SU-DHL-6 (cell line): ENCODE measurements around the gene HCST.

Source experiments
- H2AFZ ChIP-seq: fragments of 200-600 bp; sonication (generic); 2 replicates; pipeline ENCODE4 v1.6.1; 2014; ENCODE audit warnings: low read depth, mild to moderate bottlenecking, moderate library complexity, mixed read lengths, antibody characterized with exemption, low read length; ENCODE audit not compliant: severe bottlenecking
- H3F3A ChIP-seq: fragments of 200-600 bp; shearing (Covaris generic); 2 replicates; pipeline ENCODE4 v1.6.0; 2016; ENCODE audit warnings: antibody characterized with exemption, mild to moderate bottlenecking; ENCODE audit not compliant: insufficient read depth
- H3K27ac ChIP-seq: fragments of 200-600 bp; sonication (generic); 2 replicates; pipeline ENCODE4 v1.5.1; 2016; ENCODE audit warnings: low read depth, mild to moderate bottlenecking, low read length, moderate library complexity, mixed read lengths
- H3K27me3 ChIP-seq: fragments of 200-600 bp; sonication (generic), shearing (Covaris generic); 2 replicates; pipeline ENCODE4 v1.6.0; 2014; ENCODE audit warnings: mild to moderate bottlenecking, low read length
- H3K36me3 ChIP-seq: fragments of 200-600 bp; sonication (generic); 2 replicates; pipeline ENCODE4 v1.6.1; 2014; ENCODE audit warnings: mild to moderate bottlenecking, low read length, mixed read lengths
- H3K4me2 ChIP-seq: fragments of 300-600, 200-600 bp; shearing (Covaris generic), sonication (generic); 2 replicates; pipeline ENCODE4 v1.6.0; 2014; ENCODE audit warnings: low read length, low read depth, mild to moderate bottlenecking; ENCODE audit not compliant: poor library complexity, severe bottlenecking
- H3K4me3 ChIP-seq: fragments of 200-600 bp; sonication (generic); 2 replicates; pipeline ENCODE4 v1.5.1; 2014; ENCODE audit warnings: antibody characterized with exemption, low read length, mild to moderate bottlenecking, mixed read lengths; ENCODE audit not compliant: insufficient read depth, poor library complexity, severe bottlenecking
- H3K79me2 ChIP-seq: fragments of 200-600 bp; sonication (generic); 2 replicates; pipeline ENCODE4 v1.6.1; 2014; ENCODE audit warnings: mild to moderate bottlenecking, low read length, moderate library complexity; ENCODE audit not compliant: insufficient read depth
- H3K9ac ChIP-seq: fragments of 200-600 bp; sonication (generic); 2 replicates; pipeline ENCODE4 v1.7.0; 2014; ENCODE audit warnings: mild to moderate bottlenecking, low read length
- H3K9me2 ChIP-seq: fragments of 200-600 bp; sonication (generic); replicated peaks from 2 replicates; pipeline ENCODE4 v1.6.1; 2014; ENCODE audit warnings: low read length; ENCODE audit not compliant: insufficient read depth
- H3K9me3 ChIP-seq: fragments of 200-600 bp; sonication (generic); 2 replicates; pipeline ENCODE4 v1.6.1; 2014; ENCODE audit warnings: low read length, mixed read lengths; ENCODE audit not compliant: insufficient read depth
- H4K20me1 ChIP-seq: fragments of 200-600 bp; sonication (generic); 2 replicates; pipeline ENCODE4 v1.6.1; 2014; ENCODE audit warnings: low read depth, mild to moderate bottlenecking, antibody characterized with exemption, low read length, moderate library complexity, mixed read lengths
- EZH2phosphoT487 ChIP-seq: fragments of 200-600 bp; sonication (generic), shearing (Covaris generic); conservative IDR thresholded peaks from 2 replicates; pipeline ENCODE4 v1.6.1; 2018; ENCODE audit warnings: mild to moderate bottlenecking, antibody characterized with exemption, low read length, moderate library complexity, mixed read lengths
- TF ChIP-seq, protein P1 (sequence below): fragments of 200-600 bp; sonication (generic); IDR thresholded peaks from one replicate; pipeline ENCODE4 v1.5.1; 2017; ENCODE audit warnings: antibody characterized with exemption, mild to moderate bottlenecking, low read length, moderate library complexity; ENCODE audit not compliant: insufficient read depth, poor library complexity, severe bottlenecking

Gene HCST

DNA sequence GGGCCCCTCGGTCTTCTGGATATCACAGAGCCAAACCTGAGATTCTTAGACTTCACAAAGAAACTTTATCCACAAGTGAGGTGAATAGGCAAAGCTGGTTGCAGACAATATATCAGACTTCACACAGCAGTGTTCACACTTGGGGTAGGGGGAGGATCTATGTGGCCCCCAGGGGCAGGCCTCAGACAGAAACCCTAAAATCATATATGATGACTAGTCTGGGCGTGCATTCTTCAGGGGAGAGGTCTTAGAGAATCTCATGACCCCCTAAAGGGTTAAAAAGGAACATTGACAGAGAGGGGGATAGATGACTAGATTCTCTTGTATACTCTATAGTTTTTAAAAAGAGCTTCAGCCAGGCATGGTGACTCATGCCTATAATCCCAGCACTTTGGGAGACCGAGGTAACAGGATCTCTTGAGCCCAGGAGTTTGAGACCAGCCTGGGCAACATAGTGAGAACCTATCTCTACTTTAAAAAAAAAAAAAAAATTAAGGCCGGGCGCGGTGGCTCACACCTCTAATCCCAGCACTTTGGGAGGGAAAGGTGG, 2.9 kb downstream of the HCST start:
- TF ChIP-seq, protein P1, sequence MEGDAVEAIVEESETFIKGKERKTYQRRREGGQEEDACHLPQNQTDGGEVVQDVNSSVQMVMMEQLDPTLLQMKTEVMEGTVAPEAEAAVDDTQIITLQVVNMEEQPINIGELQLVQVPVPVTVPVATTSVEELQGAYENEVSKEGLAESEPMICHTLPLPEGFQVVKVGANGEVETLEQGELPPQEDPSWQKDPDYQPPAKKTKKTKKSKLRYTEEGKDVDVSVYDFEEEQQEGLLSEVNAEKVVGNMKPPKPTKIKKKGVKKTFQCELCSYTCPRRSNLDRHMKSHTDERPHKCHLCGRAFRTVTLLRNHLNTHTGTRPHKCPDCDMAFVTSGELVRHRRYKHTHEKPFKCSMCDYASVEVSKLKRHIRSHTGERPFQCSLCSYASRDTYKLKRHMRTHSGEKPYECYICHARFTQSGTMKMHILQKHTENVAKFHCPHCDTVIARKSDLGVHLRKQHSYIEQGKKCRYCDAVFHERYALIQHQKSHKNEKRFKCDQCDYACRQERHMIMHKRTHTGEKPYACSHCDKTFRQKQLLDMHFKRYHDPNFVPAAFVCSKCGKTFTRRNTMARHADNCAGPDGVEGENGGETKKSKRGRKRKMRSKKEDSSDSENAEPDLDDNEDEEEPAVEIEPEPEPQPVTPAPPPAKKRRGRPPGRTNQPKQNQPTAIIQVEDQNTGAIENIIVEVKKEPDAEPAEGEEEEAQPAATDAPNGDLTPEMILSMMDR = no peak
- TF ChIP-seq EZH2phosphoT487 = no peak
- Histone ChIP-seq H3K36me3 (no peaks in the 10 kb centered on the region), H3K79me2 (no peaks in the 10 kb centered on the region), H3F3A (peaks cover 48% of the 10 kb centered on the region), H3K4me2 (no peak overlapping the region), H3K9ac (no peak overlapping the region), H3K27me3 (no peaks in the 10 kb centered on the region), H3K4me3 (no peak overlapping the region), H4K20me1 (no peaks in the 10 kb centered on the region), H3K9me3 (no peaks in the 10 kb centered on the region), H3K9me2 (no peaks in the 10 kb centered on the region), H2AFZ (no peak overlapping the region), H3K27ac (peak overlapping the region; percentile 14)

DNA sequence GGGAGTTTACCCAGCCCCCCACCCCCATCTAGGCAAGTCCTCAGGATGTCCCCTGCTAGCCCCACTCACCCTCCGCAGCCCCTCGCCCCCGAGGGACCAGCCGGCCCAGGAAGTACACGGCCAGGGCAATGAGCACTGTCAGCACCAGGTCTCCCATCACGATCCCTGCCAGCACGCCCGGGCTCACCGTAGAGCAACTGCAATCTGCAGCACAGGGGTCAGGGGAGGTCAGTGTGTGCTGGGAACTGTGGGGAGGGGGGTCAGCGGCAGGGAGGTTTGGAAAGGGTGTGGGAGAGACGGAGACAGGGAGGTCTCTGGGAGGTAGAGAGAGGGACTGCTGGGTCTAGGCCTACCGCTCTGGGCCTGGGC, 5.0 kb downstream of the HCST start:
- no peak overlapping the region for H3K4me2 ChIP-seq
- H3K9ac ChIP-seq = no peak overlapping the region
- TF ChIP-seq EZH2phosphoT487 = no peak
- TF ChIP-seq, protein P1 = no peak
- no peaks in the 10 kb centered on the region for H3K36me3 ChIP-seq
- no peak overlapping the region for H3K4me3 ChIP-seq
- H3K9me3 ChIP-seq = no peaks in the 10 kb centered on the region
- no peaks in the 10 kb centered on the region for H3K9me2 ChIP-seq
- no peaks in the 10 kb centered on the region for H4K20me1 ChIP-seq
- H3K27ac ChIP-seq = no peak overlapping the region
- no peaks in the 10 kb centered on the region for H3K79me2 ChIP-seq
- H3F3A ChIP-seq = peaks cover 32% of the 10 kb centered on the region
- no peak overlapping the region for H2AFZ ChIP-seq
- H3K27me3 ChIP-seq = no peaks in the 10 kb centered on the region

DNA sequence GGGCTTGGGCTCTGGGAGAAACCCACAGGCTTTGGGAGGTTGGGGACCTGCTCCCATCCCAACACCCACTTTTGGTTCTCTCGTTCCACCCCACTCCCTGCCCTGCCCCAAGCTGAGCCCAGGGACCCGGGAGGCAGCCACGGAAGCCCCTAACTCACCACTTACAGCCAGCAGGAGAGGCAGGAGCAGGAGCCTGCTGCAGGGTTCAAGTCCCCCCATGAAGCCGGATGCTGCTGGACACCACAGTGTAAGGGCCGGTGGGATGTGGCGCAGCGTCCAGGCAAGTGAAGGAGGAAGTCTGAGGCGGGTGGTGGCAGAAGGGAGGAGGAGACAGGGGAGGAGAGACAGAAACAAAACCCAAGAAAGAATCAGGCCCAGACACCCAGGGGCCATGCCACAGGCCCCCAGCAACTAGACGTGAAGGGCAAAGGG, 5.7 kb downstream of the HCST start, which contains the start of gene TYROBP:
TYROBP (minus strand) TSS at position 286 of the 432 bp plus-strand sequence; CDS start at position 219, 67 bp downstream.
- Histone ChIP-seq H3K4me3 (no peak within 1 kb of the TSS), H2AFZ (no peak within 1 kb of the TSS), H3K4me2 (no peak within 1 kb of the TSS), H4K20me1 (no peaks in the 10 kb centered on the region), H3K9me2 (no peaks in the 10 kb centered on the region), H3K27ac (peak within 1 kb of the TSS; percentile 42; the same call in 1 of the 2 replicates), H3K79me2 (no peaks in the 10 kb centered on the region), H3K9me3 (no peaks in the 10 kb centered on the region), H3K9ac (peak within 1 kb of the TSS; percentile 8; the same call in 1 of the 2 replicates), H3F3A (peaks cover 26% of the 10 kb centered on the region), H3K27me3 (no peaks in the 10 kb centered on the region), H3K36me3 (no peaks in the 10 kb centered on the region)
- TF ChIP-seq, protein P1 = no peak
- no peak for TF ChIP-seq EZH2phosphoT487
